Measurements from ENCODE around the gene MYL10. TPM values are rescaled to one million over a fixed set of nuclear protein-coding genes. Genes with fewer than 3 reads are reported as not detected.
A peak's percentile ranks its signal among the peaks of the same experiment; 100 is the strongest.

The MYL10 gene
- total and polyA plus RNA-seq, 2 experiments from 2014 or later = 1.3 TPM; not detected in 1

DNA sequence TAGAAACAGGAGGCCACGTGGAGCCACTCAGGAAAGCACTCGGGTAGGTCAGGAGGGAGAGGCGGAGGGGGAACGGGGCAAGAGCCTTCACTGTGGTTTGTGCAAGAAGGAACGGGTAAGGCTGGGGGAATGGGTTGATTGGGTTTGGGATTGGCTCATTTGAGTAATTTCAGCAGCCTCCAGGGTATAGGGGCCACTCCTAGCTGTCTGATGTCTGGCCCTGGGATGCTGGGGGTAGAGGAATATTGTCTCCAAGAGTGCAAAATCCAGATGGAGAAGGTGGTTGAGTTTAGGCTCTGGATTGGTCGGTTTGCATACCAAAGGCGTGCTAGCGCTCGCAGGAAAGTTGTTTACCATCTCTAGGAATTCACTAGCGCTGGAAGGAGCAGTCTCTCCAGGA is 47.2 kb downstream of the MYL10 start:
- Histone ChIP-seq H3K79me2 (replicated peaks; ENCODE audit: insufficient read depth) (no peaks in the 10 kb centered on the region), H3K4me1 (ENCODE audit: insufficient read depth) (no peaks in the 10 kb centered on the region), H2AFZ (peak overlapping the region; percentile 63; the same call in 1 of the 2 replicates), H4K20me1 (replicated peaks; ENCODE audit: insufficient read depth) (no peaks in the 10 kb centered on the region), H3F3A (replicated peaks; ENCODE audit: low read depth) (no peaks in the 10 kb centered on the region), H3K4me3 (no peak overlapping the region), H3K27me3 (ENCODE audit: insufficient read depth) (no peaks in the 10 kb centered on the region), H3K36me3 (ENCODE audit: insufficient read depth) (no peaks in the 10 kb centered on the region), H3K4me2 (no peak overlapping the region), H3K9me2 (ENCODE audit: insufficient read depth) (no peaks in the 10 kb centered on the region), H3K27ac (ENCODE audit: low read depth) (no peak overlapping the region)
- Mint-ChIP-seq H3K27me3 (ENCODE audit: insufficient read depth, low read depth, poor library complexity) (peaks cover 11% of the 10 kb centered on the region), H3K4me1 (peaks cover 5% of the 10 kb centered on the region; the same call in 1 of the 3 replicates), H3K36me3 (ENCODE audit: low read depth) (peaks cover 16% of the 10 kb centered on the region), H3K4me3 (no peak overlapping the region), H3K9me3 (peaks cover 26% of the 10 kb centered on the region), H3K27ac (no peak overlapping the region)
- TF ChIP-seq POLR2AphosphoS5 (IDR thresholded peaks at IDR 0.05; ENCODE audit: low read depth) (no peak), JUNB (IDR thresholded peaks at IDR 0.05; ENCODE audit: unreplicated experiment) (no peak), ZNF331 (CRISPR knock-in tag; IDR thresholded peaks at IDR 0.05; ENCODE audit: low read depth) (no peak), EZH2phosphoT487 (IDR thresholded peaks at IDR 0.05; ENCODE audit: unreplicated experiment) (no peak), STAT1 (IDR thresholded peaks at IDR 0.05; ENCODE audit: unreplicated experiment) (no peak), NANOG (IDR thresholded peaks at IDR 0.05; ENCODE audit: borderline replicate concordance) (no peak), CREB1 (CRISPR knock-in tag; IDR thresholded peaks at IDR 0.05; ENCODE audit: low read depth) (no peak), ZNF114 (CRISPR knock-in tag; IDR thresholded peaks at IDR 0.05) (no peak), EZH2 (IDR thresholded peaks at IDR 0.05; ENCODE audit: low read depth, unreplicated experiment) (no peak)
- TF ChIP-seq, protein P1, sequence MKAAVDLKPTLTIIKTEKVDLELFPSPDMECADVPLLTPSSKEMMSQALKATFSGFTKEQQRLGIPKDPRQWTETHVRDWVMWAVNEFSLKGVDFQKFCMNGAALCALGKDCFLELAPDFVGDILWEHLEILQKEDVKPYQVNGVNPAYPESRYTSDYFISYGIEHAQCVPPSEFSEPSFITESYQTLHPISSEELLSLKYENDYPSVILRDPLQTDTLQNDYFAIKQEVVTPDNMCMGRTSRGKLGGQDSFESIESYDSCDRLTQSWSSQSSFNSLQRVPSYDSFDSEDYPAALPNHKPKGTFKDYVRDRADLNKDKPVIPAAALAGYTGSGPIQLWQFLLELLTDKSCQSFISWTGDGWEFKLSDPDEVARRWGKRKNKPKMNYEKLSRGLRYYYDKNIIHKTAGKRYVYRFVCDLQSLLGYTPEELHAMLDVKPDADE (IDR thresholded peaks at IDR 0.05) = no peak
- TF ChIP-seq, protein P2, sequence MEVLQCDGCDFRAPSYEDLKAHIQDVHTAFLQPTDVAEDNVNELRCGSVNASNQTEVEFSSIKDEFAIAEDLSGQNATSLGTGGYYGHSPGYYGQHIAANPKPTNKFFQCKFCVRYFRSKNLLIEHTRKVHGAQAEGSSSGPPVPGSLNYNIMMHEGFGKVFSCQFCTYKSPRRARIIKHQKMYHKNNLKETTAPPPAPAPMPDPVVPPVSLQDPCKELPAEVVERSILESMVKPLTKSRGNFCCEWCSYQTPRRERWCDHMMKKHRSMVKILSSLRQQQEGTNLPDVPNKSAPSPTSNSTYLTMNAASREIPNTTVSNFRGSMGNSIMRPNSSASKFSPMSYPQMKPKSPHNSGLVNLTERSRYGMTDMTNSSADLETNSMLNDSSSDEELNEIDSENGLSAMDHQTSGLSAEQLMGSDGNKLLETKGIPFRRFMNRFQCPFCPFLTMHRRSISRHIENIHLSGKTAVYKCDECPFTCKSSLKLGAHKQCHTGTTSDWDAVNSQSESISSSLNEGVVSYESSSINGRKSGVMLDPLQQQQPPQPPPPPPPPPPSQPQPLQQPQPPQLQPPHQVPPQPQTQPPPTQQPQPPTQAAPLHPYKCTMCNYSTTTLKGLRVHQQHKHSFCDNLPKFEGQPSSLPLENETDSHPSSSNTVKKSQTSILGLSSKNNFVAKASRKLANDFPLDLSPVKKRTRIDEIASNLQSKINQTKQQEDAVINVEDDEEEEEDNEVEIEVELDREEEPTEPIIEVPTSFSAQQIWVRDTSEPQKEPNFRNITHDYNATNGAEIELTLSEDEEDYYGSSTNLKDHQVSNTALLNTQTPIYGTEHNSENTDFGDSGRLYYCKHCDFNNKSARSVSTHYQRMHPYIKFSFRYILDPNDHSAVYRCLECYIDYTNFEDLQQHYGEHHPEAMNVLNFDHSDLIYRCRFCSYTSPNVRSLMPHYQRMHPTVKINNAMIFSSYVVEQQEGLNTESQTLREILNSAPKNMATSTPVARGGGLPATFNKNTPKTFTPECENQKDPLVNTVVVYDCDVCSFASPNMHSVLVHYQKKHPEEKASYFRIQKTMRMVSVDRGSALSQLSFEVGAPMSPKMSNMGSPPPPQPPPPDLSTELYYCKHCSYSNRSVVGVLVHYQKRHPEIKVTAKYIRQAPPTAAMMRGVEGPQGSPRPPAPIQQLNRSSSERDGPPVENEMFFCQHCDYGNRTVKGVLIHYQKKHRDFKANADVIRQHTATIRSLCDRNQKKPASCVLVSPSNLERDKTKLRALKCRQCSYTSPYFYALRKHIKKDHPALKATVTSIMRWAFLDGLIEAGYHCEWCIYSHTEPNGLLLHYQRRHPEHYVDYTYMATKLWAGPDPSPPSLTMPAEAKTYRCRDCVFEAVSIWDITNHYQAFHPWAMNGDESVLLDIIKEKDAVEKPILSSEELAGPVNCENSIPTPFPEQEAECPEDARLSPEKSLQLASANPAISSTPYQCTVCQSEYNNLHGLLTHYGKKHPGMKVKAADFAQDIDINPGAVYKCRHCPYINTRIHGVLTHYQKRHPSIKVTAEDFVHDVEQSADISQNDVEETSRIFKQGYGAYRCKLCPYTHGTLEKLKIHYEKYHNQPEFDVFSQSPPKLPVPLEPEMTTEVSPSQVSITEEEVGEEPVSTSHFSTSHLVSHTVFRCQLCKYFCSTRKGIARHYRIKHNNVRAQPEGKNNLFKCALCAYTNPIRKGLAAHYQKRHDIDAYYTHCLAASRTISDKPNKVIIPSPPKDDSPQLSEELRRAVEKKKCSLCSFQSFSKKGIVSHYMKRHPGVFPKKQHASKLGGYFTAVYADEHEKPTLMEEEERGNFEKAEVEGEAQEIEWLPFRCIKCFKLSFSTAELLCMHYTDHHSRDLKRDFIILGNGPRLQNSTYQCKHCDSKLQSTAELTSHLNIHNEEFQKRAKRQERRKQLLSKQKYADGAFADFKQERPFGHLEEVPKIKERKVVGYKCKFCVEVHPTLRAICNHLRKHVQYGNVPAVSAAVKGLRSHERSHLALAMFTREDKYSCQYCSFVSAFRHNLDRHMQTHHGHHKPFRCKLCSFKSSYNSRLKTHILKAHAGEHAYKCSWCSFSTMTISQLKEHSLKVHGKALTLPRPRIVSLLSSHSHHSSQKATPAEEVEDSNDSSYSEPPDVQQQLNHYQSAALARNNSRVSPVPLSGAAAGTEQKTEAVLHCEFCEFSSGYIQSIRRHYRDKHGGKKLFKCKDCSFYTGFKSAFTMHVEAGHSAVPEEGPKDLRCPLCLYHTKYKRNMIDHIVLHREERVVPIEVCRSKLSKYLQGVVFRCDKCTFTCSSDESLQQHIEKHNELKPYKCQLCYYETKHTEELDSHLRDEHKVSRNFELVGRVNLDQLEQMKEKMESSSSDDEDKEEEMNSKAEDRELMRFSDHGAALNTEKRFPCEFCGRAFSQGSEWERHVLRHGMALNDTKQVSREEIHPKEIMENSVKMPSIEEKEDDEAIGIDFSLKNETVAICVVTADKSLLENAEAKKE (CRISPR knock-in tag; IDR thresholded peaks at IDR 0.05) = no peak
- TF ChIP-seq, protein P3, sequence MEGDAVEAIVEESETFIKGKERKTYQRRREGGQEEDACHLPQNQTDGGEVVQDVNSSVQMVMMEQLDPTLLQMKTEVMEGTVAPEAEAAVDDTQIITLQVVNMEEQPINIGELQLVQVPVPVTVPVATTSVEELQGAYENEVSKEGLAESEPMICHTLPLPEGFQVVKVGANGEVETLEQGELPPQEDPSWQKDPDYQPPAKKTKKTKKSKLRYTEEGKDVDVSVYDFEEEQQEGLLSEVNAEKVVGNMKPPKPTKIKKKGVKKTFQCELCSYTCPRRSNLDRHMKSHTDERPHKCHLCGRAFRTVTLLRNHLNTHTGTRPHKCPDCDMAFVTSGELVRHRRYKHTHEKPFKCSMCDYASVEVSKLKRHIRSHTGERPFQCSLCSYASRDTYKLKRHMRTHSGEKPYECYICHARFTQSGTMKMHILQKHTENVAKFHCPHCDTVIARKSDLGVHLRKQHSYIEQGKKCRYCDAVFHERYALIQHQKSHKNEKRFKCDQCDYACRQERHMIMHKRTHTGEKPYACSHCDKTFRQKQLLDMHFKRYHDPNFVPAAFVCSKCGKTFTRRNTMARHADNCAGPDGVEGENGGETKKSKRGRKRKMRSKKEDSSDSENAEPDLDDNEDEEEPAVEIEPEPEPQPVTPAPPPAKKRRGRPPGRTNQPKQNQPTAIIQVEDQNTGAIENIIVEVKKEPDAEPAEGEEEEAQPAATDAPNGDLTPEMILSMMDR (conservative IDR thresholded peaks at IDR 0.05; ENCODE audit: low read depth in 2 of 2) = no peak
- TF ChIP-seq, protein P4, sequence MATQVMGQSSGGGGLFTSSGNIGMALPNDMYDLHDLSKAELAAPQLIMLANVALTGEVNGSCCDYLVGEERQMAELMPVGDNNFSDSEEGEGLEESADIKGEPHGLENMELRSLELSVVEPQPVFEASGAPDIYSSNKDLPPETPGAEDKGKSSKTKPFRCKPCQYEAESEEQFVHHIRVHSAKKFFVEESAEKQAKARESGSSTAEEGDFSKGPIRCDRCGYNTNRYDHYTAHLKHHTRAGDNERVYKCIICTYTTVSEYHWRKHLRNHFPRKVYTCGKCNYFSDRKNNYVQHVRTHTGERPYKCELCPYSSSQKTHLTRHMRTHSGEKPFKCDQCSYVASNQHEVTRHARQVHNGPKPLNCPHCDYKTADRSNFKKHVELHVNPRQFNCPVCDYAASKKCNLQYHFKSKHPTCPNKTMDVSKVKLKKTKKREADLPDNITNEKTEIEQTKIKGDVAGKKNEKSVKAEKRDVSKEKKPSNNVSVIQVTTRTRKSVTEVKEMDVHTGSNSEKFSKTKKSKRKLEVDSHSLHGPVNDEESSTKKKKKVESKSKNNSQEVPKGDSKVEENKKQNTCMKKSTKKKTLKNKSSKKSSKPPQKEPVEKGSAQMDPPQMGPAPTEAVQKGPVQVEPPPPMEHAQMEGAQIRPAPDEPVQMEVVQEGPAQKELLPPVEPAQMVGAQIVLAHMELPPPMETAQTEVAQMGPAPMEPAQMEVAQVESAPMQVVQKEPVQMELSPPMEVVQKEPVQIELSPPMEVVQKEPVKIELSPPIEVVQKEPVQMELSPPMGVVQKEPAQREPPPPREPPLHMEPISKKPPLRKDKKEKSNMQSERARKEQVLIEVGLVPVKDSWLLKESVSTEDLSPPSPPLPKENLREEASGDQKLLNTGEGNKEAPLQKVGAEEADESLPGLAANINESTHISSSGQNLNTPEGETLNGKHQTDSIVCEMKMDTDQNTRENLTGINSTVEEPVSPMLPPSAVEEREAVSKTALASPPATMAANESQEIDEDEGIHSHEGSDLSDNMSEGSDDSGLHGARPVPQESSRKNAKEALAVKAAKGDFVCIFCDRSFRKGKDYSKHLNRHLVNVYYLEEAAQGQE (IDR thresholded peaks at IDR 0.05; ENCODE audit: unreplicated experiment) = no peak
- ATAC-seq (no peak), DNase-seq (ENCODE audit: low spot score) (no peak)

Measured in GM23338 (cell line).